Choroid plexus epithelial cell (primary cell): ENCODE results near the gene LHFPL2.
"Not testable (repeated sequence)": the region's sequence is repeated elsewhere in the genome, so short reads cannot be mapped to it uniquely, and the experiment has no call there.

ENCODE experiments used
- DNase-seq: peaks from one replicate; pipeline ENCODE4 v3.0.0-alpha.2; 2010; ENCODE audit warnings: low read depth
- H3K4me3 ChIP-seq: 2 replicates; pipeline ENCODE4 v1.5.1; 2011; ENCODE audit warnings: low read depth, mild to moderate bottlenecking, control low read depth, low read length, moderate library complexity
- CTCF ChIP-seq: conservative IDR thresholded peaks from 2 replicates; pipeline ENCODE4 v1.5.1; 2011; ENCODE audit warnings: low read depth, mild to moderate bottlenecking, control low read depth, inconsistent platforms, low read length, moderate library complexity

LHFPL2 gene

GRCh38 chr5:78648359-78649210 is at the start of gene LHFPL2:
Gene LHFPL2 (minus strand): TSS chr5:78648772. CDS start chr5:78510213, 138,559 bp downstream.
- TF ChIP-seq CTCF, result no peak
- peak; percentile 76 for DNase-seq
- peak within 1 kb of the TSS; percentile 88 for H3K4me3 ChIP-seq

- TF ChIP-seq CTCF, result no peak
- no peak for DNase-seq
- no peak overlapping the region for H3K4me3 ChIP-seq
Measured at GRCh38 chr5:78696637-78697036, 48.1 kb upstream of the LHFPL2 start.

GRCh38 chr5:78696052-78696451 is 47.5 kb upstream of the LHFPL2 start:
- H3K4me3 ChIP-seq, DNase-seq: not testable (repeated sequence)

GRCh38 chr5:78693339-78693738 is 44.8 kb upstream of the LHFPL2 start:
- no peak overlapping the region for H3K4me3 ChIP-seq
- DNase-seq, result no peak
- no peak for TF ChIP-seq CTCF

GRCh38 chr5:78691084-78691960 is 42.8 kb upstream of the LHFPL2 start:
- DNase-seq, result peak; percentile 53
- H3K4me3 ChIP-seq, result no peak overlapping the region
- no peak for TF ChIP-seq CTCF

- no peak for TF ChIP-seq CTCF
- H3K4me3 ChIP-seq, result no peak overlapping the region
- no peak for DNase-seq
Measured at GRCh38 chr5:78690253-78690972, 41.8 kb upstream of the LHFPL2 start.
